CD4-positive, alpha-beta T cell treated with Interleukin-2 at 100 ng/mL for 4 hours (primary cell): Measurements from ENCODE around the gene PM20D1.
"Not testable (repeated sequence)": the region's sequence is repeated elsewhere in the genome, so short reads cannot be mapped to it uniquely, and the experiment has no call there.

Experiments
- DNase-seq: peaks from one replicate; pipeline ENCODE4 v3.0.0-alpha.2; 2020; ENCODE audit warnings: low spot score

Gene PM20D1

GRCh38 chr1:205842229-205842628 is 7.7 kb downstream of the PM20D1 start:
- no peak for DNase-seq

GRCh38 chr1:205840146-205840923 is 9.6 kb downstream of the PM20D1 start:
- no peak for DNase-seq

GRCh38 chr1:205837382-205837970 is 12.5 kb downstream of the PM20D1 start:
- DNase-seq = no peak

- DNase-seq = no peak
These were observed 15.2 kb downstream of the PM20D1 start for GRCh38 chr1:205834751-205835150.

GRCh38 chr1:205832326-205832751 is 17.6 kb downstream of the PM20D1 start:
- DNase-seq = no peak

GRCh38 chr1:205827623-205828022 is 22.3 kb downstream of the PM20D1 start:
- no peak for DNase-seq

- DNase-seq = no peak
These were observed 22.9 kb downstream of the PM20D1 start for GRCh38 chr1:205826995-205827394.

GRCh38 chr1:205826016-205826806 is 23.7 kb downstream of the PM20D1 start:
- DNase-seq = no peak

- DNase-seq = no peak
These were observed 25.8 kb downstream of the PM20D1 start for GRCh38 chr1:205824180-205824579.

GRCh38 chr1:205823260-205823659 is 26.7 kb downstream of the PM20D1 start:
- DNase-seq = not testable (repeated sequence)

- DNase-seq = no peak
These were observed 27.5 kb downstream of the PM20D1 start for GRCh38 chr1:205822397-205822796.

- no peak for DNase-seq
These were observed 31.9 kb downstream of the PM20D1 start for GRCh38 chr1:205817988-205818387.

GRCh38 chr1:205817364-205817763 is 32.6 kb downstream of the PM20D1 start:
- no peak for DNase-seq

- DNase-seq = peak; percentile 21
These were observed 36.2 kb downstream of the PM20D1 start for GRCh38 chr1:205813755-205814058.

GRCh38 chr1:205812878-205813754 is 36.8 kb downstream of the PM20D1 start, which contains the start of gene SLC41A1:
Gene SLC41A1 (minus strand): TSS chr1:205813198. CDS start chr1:205810441, 2,757 bp downstream.
- peak; percentile 94 for DNase-seq

- DNase-seq = no peak
These were observed 37.6 kb downstream of the PM20D1 start for GRCh38 chr1:205812271-205812877.

- DNase-seq = no peak
These were observed 38.3 kb downstream of the PM20D1 start for GRCh38 chr1:205811660-205812059.

- DNase-seq = no peak
These were observed 39.3 kb downstream of the PM20D1 start for GRCh38 chr1:205810448-205811157.

- no peak for DNase-seq
These were observed 40.0 kb downstream of the PM20D1 start for GRCh38 chr1:205809942-205810345.

- no peak for DNase-seq
These were observed 40.5 kb downstream of the PM20D1 start for GRCh38 chr1:205809469-205809868.
